T-helper 2 cell (primary cell): Measurements from ENCODE around the gene ASB3.
A peak's percentile ranks its signal among the peaks of the same experiment; 100 is the strongest.
"Not testable (repeated sequence)": the region's sequence is repeated elsewhere in the genome, so short reads cannot be mapped to it uniquely, and the experiment has no call there.

Experiments used
- DNase-seq, 5 experiments: peaks; one replicate each; pipeline versions ENCODE4 v3.0.0 to v3.0.0-alpha.2; 2012 to 2022

Gene ASB3

DNA sequence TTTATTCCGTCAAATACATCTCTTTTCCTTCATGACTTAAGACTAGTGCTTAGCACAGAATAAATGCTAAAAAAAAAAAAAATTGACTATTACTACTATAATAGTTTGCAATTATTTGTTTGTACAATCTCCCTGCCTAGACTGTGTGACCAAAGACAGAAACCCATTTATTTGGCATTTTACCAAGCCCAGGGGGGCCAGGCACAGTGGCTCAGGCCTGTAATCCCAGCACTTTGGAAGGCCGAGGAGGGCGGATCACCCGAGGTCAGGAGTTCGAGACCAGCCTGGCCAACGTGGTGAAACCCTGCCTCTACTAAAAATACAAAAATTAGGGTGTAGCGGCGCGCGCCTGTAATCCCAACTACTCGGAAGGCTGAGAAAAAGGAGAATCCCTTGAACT is 1.4 kb downstream of the ASB3 start:
- DNase-seq = no peak

GRCh38 chr2:53784436-53784835 is 2.3 kb downstream of the ASB3 start:
- DNase-seq = no peak

DNA sequence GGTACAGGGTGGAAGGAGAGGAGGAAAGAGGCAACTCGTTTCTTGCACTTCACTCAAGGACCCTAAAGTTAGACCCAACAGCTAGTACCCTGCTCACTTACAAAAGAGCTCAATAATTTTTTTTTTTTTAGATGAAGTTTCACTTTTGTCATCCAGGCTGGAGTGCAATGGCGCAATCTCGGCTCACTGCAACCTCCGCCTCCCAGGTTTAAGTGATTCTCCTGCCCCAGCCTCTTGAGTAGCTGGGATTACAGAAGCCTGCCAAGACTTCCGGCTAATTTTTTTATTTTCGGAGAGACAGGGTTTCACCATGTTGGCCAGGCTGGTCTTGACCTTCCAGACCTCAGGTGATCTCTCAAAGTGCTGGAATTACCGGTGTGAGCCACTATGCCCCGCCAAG is 4.1 kb downstream of the ASB3 start:
- DNase-seq = no peak

- DNase-seq = no peak
Measured at GRCh38 chr2:53780056-53780455, 6.7 kb downstream of the ASB3 start.

DNA sequence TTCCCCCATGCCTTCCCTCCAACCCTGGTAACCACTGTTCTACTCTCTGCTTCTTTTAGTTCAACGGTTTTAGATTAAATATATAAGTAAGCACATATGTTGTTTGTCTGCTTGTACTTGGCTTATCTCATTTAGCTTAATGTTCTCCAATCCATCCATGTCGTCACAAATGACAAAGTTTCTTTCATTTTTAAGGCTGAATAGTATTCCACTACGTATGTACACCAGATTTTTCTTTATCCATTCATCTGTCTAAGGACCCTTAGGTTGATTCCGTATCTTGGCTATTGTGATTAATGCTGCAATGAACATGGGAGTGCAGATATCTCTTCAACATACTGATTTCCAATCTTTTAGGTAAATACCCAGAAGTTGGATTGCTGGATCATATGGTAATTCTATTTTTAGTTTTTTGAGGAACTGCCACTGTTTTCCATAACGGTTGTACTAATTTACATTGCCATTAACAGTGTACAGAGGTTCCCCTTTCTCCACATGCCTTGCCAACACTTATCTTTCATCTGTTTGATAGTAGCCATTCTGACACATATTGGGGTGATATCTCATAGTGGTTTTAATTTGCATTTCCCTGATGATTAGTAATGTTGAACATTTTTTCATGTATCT is 8.1 kb downstream of the ASB3 start:
- DNase-seq = no peak

DNA sequence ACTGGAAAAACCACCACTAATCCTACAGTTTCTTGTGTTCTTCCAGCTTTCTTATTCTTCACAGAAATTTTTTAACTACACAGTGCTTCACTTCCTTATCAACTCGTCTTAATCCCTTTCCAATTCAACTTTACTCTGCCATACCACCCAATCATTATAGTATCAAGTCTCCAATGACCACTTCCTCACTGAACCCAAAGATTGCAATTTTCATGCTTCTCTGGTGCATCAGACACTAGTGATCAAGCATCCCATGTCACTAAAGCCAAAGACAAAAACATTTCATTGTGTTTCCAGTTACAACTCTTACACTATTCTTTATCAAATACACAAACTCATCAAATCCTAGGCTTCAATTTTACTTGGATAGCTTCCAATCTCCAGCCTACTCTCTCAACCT is 9.6 kb downstream of the ASB3 start:
- DNase-seq = no peak

DNA sequence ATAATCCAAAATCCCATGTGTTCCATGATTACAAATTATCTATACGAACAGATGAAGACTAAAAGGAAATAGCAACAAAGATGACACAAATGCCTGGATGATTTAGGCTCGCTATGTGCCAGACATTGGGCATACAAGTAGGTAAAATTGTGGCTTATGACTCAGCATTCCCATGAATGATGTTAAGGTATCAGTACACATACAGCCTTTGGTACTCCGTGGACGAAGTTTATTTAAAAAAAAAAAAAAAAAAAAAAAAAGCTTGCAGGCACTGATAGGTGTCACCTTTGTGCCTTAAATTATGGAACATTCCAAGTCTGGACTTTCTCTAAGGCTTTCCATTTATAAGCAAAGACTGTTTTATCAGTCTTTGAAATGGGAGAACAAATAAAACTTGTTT is 16.5 kb downstream of the ASB3 start:
- no peak for DNase-seq

DNA sequence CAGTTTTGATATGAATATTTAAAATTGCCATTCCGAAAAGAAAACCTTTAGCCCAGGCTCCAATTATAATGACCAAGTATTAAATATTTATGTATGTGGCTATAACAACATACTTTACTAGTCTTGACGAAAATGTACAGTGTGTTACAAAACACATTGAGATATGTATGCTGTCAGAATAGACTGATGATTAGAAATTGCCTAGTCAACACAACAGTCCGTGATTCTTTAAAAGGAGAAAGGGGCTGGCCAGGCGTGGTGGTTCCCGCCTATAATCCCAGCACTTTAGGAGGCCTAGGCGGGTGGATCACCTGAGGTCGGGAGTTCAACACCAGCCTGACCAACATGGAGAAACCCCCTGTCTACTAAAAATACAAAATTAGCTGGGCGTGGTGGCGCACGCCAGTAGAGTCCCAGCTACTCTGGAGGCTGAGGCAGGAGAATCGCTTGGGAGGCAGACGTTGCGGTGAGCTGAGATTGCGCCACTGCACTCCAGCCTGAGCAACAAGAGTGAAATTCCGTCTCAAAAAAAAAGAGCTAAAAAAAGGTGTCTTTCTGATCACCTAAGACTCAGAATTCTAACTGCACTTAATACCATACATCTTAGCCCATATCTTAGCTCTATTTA is 17.3 kb downstream of the ASB3 start:
- DNase-seq = no peak

DNA sequence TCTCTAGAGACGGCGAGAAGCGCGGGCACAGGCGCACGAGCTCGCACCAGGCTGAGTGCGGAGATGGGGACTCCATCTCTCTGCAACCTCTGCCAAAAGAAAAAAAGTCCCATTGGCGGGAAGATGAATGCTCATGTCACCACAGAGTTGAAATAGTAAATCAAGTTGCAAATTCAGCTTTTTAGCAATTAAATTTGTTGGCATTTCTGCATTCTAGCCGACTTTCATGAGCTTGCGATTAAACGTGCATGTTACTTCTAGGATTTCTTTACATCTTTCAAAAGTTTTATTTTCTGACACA is 18.6 kb downstream of the ASB3 start:
- DNase-seq = peak in 1 of 5 experiments; percentile 79

- peak; percentile 70 to 89 (median 78) for DNase-seq
Measured at GRCh38 chr2:53767405-53768241, 19.1 kb downstream of the ASB3 start, which contains the start of gene CHAC2. TSS of gene CHAC2 (plus strand) at chr2:53767804. CDS start at chr2:53767887, 83 bp downstream.

DNA sequence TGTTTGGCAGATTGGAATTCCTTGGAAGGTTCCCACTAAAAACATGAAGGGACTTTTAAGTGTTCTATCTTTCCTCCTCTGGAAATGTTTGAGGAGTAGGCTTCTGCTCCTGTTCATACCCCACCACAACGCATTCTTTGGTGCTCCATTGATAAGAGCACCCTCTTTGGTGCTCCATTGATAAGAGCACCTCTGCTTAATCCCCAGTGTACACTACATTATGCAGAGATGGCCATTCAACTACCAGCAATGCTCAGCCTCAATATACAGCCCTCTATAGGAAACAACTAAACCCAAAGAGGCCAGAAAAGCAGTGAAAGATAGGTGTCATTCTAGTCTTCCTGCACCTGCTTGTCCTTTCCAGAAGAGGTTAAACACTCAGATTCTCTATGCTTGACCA is 21.0 kb downstream of the ASB3 start:
- no peak for DNase-seq

GRCh38 chr2:53757206-53757605 is 29.5 kb downstream of the ASB3 start:
- DNase-seq = not testable (repeated sequence)

DNA sequence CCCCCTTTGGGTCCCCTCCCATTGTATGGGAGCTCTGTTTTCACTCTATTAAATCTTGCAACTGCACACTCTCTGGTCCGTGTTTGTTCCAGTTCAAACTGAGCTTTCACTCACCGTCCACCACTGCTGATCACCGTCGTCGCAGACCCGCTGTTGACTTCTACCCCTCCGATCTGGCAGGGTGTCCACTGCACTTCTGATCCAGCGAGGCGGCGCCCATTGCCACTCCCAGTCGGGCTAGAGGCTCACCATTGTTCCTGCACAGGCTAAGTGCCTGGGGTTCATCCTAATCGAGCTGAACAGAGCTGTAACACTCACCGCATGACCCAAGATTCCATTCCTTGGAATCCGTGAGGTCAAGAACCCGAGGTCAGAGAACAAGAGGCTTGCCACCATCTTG is 30.1 kb downstream of the ASB3 start:
- no peak for DNase-seq

DNA sequence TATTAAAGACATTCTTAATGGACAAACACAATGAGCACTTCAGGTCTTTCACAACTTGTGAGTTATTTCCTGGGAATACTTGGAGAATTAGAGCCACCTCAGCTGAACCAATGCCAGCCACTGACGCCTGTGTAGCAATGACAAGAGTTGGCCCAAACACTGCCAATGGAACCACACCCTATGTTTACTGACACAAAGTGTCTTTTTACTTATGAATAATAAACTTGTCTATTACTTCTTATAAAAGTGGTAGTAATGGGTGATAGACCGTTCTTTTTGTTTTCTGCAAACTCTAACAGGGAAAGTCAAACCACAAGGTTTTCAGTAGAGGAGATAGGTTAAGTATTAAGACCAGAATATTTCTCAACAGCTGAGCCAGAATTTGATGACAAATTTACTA is 31.6 kb downstream of the ASB3 start:
- no peak for DNase-seq

GRCh38 chr2:53753041-53753440 is 33.7 kb downstream of the ASB3 start:
- DNase-seq = peak in 1 of 5 experiments; percentile 42

DNA sequence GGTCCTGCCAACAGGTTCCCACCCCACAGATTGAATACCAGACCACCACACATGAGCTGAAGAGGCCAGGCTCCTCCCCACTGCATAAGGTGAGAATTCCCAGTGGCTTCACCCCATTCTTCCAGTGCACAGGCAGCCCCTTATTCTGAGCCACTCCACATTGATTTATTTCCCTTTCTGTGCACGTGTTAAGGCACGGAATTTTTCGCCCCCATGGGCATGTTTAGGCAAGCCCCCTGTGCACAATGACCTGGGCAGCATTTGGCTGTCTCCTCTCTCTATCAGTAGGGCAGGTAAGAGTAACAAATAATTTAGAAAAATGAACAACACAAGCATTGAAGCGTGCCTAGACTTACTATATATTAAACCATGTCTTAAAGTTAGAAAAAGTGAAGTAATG is 34.4 kb downstream of the ASB3 start:
- no peak for DNase-seq

GRCh38 chr2:53751728-53752127 is 35.0 kb downstream of the ASB3 start:
- peak in 1 of 5 experiments; percentile 70 for DNase-seq

GRCh38 chr2:53750041-53750768 is 36.5 kb downstream of the ASB3 start:
- DNase-seq = no peak

DNA sequence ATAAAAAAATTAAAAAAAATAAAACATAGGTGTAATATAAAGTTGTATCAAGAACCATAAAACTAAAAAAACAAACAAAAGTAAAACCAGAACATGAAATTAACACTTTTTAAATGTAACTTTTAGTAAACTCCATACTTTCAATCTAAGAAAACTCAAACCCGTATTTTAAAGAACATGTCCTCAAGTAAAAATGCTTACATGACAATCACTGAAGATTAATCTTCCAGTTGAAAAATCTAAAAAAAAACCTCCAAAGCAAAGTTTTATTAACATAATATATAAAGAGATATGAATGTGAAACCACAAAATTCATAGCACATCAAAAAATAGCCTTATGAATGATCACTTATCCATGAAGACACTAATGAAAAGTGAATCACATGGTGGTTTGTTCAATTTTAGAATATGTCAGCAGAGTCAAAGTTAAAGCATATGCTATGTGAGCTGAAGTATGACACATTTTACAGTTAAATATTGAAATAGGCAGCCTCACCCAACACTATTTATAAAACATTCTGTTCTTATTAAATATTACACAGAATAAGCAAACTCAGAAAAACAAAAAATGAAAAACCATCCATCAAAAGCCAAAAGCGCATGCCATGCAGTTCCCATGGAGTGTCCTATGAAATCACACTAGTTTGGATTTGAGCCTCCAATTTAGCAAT is 42.2 kb downstream of the ASB3 start:
- DNase-seq = no peak

DNA sequence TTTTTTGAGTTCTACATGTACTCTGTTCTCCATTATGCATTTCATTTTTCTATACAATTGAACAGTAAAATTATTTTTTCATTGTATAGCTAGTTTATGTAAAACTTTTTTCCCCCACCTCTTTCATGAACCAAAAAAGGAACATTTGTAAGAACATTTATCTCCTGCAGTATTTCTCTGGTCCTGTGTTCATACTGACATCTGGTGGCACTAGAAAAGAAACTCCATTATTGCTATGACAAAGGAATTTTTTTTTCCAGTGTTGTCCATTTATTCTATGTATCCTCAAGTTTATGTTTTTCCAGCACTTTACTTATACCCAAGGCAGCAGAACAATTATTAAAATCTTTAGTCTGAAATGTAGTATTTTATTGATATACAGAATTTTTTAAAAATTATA is 46.6 kb downstream of the ASB3 start:
- DNase-seq = peak in 1 of 5 experiments; percentile 7

DNA sequence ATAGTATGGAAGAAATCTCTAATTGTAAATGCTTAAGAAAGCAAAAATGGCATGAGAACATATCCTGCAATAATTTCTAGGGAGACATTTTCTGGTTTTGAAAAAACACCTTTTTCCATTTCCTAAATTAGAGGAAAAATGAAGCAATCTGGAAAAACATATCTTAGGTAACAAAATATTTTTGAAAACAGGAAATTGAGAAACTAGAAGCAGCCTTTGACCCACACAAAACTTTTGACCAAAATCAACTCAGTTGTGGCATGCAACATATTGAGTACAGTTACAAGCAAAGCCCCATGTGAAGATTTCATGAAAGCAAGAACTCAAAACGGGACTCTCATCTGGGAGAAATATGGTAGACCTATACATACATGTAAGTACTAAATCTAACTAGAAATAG is 47.7 kb downstream of the ASB3 start:
- DNase-seq = no peak

- DNase-seq = no peak
Measured at GRCh38 chr2:53737091-53737490, 49.7 kb downstream of the ASB3 start.
